ENCODE measurements around the gene CCDC8. TPM values are rescaled to one million over a fixed set of nuclear protein-coding genes. Genes with fewer than 3 reads are reported as not detected.
A peak's percentile ranks its signal among the peaks of the same experiment; 100 is the strongest.

The CCDC8 gene
- total and polyA plus RNA-seq, 9 of the 15 experiments (the other 6 are each of a cell fraction or from before 2014, with no cell fraction given): 0.68 to 30.8 (median 15.6) TPM

- TF ChIP-seq MCM2 (IDR thresholded peaks at IDR 0.05; ENCODE audit: low read depth) (no peak), ZNF165 (CRISPR knock-in tag; IDR thresholded peaks at IDR 0.05; ENCODE audit: borderline replicate concordance) (no peak), CSDE1 (IDR thresholded peaks at IDR 0.05) (peak in 1 of 2 experiments; percentile 57; a peak in 1 of 4 replicates), NUFIP1 (IDR thresholded peaks at IDR 0.05; ENCODE audit: partially characterized antibody) (no peak), ZNF384 (IDR thresholded peaks at IDR 0.05; ENCODE audit: low read depth, low read length) (no peak), ZNF133 (CRISPR knock-in tag; IDR thresholded peaks at IDR 0.05) (no peak), ZNF717 (CRISPR knock-in tag; IDR thresholded peaks at IDR 0.05) (no peak), MEIS2 (IDR thresholded peaks at IDR 0.05; ENCODE audit: partially characterized antibody) (peak; percentile 8), HEY1 (CRISPR knock-in tag; IDR thresholded peaks at IDR 0.05; ENCODE audit: borderline replicate concordance) (no peak), TRIM25 (IDR thresholded peaks at IDR 0.05; ENCODE audit: borderline replicate concordance) (no peak), ZNF644 (tag; IDR thresholded peaks at IDR 0.05; ENCODE audit: low read depth) (no peak), ZNF184 (CRISPR knock-in tag; IDR thresholded peaks at IDR 0.05) (no peak), CREB5 (CRISPR knock-in tag; IDR thresholded peaks at IDR 0.05) (no peak), DNMT1 (IDR thresholded peaks at IDR 0.05) (no peak), ZBTB2 (IDR thresholded peaks at IDR 0.05) (0 out of 2 replicates have a peak, but pooled peaks have one; percentile 51), HNRNPLL (IDR thresholded peaks at IDR 0.05; ENCODE audit: low read depth, low read length, poor library complexity, severe bottlenecking) (no peak), ETV5 (CRISPR knock-in tag; IDR thresholded peaks at IDR 0.05; ENCODE audit: low read depth) (no peak), NBN (IDR thresholded peaks at IDR 0.05; ENCODE audit: low read depth) (no peak), MXI1 (IDR thresholded peaks at IDR 0.05; ENCODE audit: low read depth, low read length) (peak; percentile 26; the same call in 1 of the 2 replicates), PHF8 (IDR thresholded peaks at IDR 0.05; ENCODE audit: borderline replicate concordance, low read length) (peak; percentile 23; the same call in 1 of the 2 replicates), DMBX1 (CRISPR knock-in tag; IDR thresholded peaks at IDR 0.05; ENCODE audit: borderline replicate concordance) (no peak), MCM5 (IDR thresholded peaks at IDR 0.05; ENCODE audit: low read depth) (no peak), EGR1 (conservative IDR thresholded peaks at IDR 0.05) (peak; percentile 52), NRF1 (conservative IDR thresholded peaks at IDR 0.05 in 1 of 2, IDR thresholded peaks at IDR 0.05 in 1 of 2) (peak; percentile 89 to 91), DIDO1 (tag; IDR thresholded peaks at IDR 0.05; ENCODE audit: low read depth) (no peak)
Observed at GRCh38 chr19:46426506-46427162, 13.3 kb upstream of the CCDC8 start (continued).
